GM21423 (cell line): ENCODE results near the gene OTOS.

Experiments
- ATAC-seq: cut with Tn5 transposase; IDR thresholded peaks from one replicate; pipeline ENCODE4 v1.9.1; 2021; ENCODE audit warnings: mild to moderate bottlenecking, moderate library complexity; ENCODE audit not compliant: unreplicated experiment

OTOS gene

DNA sequence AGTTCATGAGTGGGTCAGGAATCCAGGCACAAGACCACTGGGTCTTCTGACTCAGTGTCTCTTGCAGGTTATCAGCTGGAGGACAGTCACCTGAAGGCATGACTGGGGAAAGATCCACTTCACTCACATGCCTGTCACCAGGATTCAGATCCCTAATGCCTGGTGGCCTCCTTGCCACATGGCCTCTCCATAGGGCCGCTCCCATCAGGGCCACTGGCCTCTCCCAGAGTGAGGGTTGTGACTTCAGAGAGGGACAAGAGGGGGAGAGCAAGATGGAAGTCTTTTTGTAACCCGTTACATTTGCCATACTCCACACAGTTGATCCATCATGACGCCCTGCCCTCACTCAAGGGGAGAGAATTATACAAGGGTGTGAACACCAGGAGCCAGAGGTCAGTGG lies 13.0 kb upstream of the OTOS start:
- no peak for ATAC-seq

DNA sequence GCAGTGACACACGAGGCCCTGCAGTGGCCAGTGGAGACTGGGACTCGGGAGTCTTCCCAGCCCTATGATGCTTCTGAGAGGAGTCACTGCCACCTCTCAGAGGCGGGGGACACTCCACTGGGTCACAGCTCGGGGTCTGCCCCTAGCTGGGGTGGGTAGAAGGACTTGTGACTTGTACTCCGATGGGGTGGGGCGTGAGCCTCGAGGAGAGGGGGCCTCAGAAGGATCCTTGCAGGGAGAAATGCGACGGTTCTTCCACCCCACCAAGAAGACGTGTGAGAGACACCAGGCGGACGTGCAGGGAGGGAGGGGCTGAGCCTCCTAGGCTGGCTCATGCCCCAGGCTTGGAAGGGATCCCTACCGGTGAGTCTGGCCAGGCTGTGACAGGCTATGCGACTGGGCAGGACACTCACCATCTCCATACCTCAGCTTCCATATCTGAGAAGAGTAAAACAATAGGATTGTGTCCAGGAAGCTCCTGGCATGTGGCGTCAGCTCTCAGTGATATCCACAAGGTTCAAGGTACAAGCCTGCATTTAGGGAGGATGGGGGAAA lies 11.1 kb upstream of the OTOS start:
- no peak for ATAC-seq

GRCh38 chr2:240149943-240150784 lies 9.7 kb upstream of the OTOS start:
- ATAC-seq, result no peak

GRCh38 chr2:240147911-240148587 lies 7.6 kb upstream of the OTOS start:
- no peak for ATAC-seq

DNA sequence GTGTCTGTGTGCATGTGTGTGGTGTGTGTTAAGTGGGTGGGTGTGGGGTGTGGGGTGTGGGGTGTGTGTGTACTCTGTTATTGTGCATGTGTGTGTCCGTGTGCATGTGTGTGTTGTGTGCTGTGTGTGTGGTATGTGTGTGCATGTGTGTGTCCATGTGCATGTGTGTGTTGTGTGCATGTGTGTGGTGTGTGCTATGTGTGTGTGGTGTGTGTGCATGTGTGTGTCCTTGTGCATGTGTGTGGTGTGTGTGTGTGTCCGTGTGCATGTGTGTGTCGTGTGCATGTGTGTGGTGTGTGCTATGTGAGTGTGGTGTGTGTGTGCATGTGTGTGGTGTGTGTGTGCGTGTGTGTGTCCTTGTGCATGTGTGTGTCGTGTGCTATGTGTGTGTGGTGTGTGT lies 6.9 kb upstream of the OTOS start:
- ATAC-seq, result no peak

GRCh38 chr2:240146627-240147278 lies 6.3 kb upstream of the OTOS start:
- no peak for ATAC-seq

DNA sequence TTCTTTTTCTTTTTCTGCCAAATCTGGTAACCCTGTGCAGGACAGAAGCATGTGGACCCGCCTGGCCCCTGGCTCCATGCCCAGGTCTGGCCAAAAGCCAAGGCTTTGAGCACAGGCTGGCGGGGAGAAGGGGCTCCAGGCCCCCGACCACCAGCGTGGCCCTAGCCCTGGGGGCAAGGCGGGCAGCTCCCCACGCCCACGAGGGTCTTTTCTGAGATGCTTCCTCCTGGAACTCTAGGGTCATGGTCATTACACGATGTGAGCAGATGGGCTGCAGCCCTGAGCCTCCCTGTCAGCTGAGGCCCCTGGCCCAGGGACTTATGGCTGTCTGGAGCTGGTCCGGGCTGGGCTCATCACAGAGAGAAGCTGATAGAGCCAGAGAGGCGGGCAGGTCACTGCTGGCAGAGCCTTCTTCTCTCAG lies 5.7 kb upstream of the OTOS start:
- ATAC-seq, result no peak

GRCh38 chr2:240145461-240145860 lies 5.0 kb upstream of the OTOS start:
- ATAC-seq, result no peak

DNA sequence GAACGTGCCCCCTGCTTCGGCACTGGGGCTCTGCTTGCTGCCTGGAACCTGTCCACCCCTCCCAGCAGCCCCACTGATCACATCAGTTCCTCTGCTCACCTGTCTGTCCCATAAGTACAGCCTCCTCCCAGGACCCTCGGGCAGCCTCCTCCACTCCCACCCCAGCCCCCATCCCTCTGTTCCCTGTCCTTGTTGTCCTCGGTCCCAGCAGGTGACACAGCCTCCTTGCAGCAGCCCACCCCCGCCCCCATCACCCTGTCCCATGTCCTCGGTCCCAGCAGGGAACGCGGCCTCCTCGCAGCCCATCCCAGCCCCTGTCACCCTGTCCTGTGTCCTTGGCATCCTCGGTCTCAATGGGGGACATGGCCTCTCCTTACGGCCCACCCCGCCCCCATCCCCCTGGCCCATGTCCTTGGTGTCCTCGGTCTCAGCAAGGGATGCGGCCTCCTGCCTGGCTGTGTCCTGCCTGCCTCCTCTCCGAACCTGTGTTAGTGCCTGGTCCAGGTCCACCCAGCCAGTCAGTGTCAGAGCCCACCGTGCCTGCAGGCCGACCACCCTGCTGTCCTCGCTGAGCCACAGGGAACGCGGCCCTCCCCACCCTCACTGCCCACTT lies 4.3 kb upstream of the OTOS start:
- no peak for ATAC-seq

DNA sequence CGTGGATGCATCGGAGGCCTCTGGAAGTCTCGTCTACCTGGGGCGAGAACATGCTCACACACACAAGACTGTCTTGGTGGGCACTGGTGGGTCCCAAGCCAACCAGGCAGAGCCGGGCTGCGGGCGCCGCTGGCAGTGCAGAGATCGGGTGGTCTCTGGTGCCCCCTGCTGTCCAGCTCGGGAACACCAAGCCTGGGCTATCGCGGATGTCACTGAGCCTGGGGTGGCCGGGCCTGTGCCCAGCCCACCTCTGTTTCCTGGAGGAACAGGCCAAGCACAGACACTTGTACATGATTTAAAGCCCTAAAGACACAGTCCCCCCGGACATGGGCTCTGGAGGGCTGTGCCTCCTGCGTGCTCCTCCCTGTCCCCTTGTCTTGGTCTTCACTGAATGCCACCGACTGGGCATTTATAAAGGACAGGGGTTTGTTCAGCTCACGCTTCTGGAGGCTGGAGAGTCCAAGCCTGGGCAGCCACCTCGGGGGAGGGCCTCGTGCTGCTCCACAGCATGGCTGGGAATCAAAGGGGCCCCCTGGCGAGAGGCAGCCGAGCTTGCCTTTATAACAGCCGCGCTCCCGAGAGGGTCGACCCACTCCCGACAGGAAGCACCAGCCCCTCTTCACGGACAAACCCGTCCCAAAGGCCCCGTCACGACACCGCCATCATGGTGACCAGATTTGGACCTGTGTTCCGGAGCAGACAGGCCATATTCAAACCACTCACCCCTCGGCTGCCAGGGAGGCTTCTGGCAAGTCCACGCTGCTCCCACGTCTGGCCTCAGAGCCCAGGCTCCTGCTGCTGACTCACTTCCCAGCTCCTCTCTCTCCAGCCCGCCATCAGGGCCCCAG lies 3.6 kb upstream of the OTOS start:
- ATAC-seq, result peak; percentile 65

DNA sequence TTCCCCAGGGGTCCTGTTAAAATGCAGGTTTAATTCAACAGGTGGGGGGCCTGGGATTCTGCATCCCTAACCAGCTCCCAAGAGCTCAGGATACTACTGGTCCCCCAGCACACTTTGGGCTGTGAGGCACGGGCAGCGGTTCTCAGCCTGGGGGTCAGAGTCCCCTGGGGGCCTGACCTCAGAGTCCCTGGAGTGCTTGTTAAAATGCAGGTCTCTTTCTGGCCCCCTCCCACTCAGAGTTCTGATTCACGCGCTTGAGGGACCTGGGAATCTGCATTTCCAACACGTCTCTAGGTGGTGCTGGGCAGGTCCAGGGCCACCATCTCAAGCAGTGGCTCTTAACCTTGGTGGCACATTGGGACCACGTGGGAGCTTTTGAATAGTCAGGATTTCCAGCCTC lies 2.8 kb upstream of the OTOS start:
- ATAC-seq, result no peak

DNA sequence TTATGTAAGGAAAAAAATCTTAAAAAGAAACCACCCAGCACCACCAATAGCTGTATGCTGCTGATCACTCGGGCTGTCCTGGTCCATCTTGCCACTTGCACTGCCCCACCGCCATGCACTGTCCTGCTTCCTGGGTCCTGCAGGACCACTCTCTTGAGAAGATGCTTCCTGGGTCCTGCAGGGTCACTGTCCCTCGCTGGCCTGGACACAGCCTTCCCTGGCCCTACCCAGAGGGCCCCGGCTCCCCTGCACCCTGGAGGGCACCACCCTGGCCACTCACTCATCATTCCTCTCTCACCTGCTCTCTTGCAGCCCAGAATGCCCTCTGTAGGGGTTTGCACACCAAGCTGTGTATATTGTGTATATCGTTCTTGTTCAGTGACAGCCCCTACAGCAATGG lies 2.4 kb upstream of the OTOS start:
- ATAC-seq, result no peak

DNA sequence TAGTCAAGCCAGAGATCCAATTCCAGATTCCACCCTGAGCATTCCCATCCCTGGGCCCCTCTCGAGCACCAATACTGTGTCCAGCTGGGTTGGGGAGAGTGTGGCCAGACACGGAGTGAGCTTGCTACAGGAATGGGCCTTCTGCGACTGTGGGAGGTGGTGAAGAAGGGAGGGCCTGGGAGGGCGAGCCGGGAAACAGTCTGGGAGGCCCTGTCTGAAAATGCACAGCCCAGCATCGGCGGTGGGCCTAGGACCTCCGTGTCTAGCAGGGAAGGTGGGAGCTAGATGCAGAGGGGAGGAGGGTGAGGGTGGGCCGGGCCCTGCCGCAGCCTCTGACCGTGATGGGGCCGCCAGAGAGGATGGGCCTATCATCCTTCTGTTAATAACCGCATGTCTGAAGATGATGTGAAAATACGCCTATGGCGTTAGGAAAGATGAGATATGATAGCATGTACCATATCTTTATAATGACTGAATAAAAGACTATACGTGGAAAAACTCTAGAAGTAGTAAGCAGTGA lies 1.9 kb upstream of the OTOS start:
- no peak for ATAC-seq

GRCh38 chr2:240141736-240142135 lies 1.3 kb upstream of the OTOS start:
- ATAC-seq, result no peak

- ATAC-seq, result no peak
These were observed 462 bp upstream of the OTOS start for GRCh38 chr2:240140920-240141319.

- no peak for ATAC-seq
These were observed 628 bp downstream of the OTOS start for GRCh38 chr2:240139666-240140393.

- no peak for ATAC-seq
These were observed 1.4 kb downstream of the OTOS start for GRCh38 chr2:240139011-240139441.

DNA sequence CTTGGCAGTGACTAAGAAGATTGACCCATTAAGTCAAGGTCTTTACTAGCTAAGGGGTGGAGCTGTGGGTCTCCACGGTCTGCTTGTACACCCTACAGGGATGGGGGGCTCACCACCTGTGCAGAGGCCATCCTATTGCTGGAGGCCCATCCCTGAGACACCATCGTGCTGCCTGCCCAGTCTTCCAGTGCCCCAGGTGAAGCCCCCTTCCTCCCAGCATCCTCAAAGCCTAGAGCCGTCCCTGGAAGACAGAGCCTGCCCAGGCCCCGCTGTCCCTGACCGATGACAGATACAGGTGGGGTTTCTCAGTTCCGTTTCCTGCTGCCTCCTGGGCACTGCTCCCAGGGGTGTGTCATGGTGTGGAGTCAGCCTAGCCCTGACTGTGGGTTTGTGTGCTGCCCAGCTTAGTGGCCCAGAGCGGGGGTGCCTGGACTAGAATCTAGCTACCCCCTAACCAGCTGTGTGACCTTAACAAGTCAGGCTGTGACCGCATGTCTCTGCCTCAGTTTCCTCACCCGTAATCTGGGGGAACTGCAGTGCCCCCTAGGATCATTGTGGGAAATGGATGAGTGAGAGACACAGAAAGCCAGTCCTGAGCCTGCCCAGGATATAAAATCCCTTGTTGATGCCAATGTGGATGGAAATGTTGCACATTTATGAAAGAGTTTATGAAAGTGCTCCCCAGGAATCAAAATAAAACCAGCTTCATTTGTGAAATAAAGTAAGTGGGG lies 2.0 kb downstream of the OTOS start:
- ATAC-seq, result no peak
